Brain pericyte (primary cell): Measurements from ENCODE around the gene DMBX1.

Experiments used
- DNase-seq: peaks from one replicate; pipeline ENCODE4 v3.0.0-alpha.2; 2012; ENCODE audit warnings: low read depth, low spot score

The DMBX1 gene

GRCh38 chr1:46483589-46483988 lies 6.0 kb upstream of the DMBX1 start:
- no peak for DNase-seq

GRCh38 chr1:46484783-46485490 lies 4.7 kb upstream of the DMBX1 start:
- no peak for DNase-seq

DNA sequence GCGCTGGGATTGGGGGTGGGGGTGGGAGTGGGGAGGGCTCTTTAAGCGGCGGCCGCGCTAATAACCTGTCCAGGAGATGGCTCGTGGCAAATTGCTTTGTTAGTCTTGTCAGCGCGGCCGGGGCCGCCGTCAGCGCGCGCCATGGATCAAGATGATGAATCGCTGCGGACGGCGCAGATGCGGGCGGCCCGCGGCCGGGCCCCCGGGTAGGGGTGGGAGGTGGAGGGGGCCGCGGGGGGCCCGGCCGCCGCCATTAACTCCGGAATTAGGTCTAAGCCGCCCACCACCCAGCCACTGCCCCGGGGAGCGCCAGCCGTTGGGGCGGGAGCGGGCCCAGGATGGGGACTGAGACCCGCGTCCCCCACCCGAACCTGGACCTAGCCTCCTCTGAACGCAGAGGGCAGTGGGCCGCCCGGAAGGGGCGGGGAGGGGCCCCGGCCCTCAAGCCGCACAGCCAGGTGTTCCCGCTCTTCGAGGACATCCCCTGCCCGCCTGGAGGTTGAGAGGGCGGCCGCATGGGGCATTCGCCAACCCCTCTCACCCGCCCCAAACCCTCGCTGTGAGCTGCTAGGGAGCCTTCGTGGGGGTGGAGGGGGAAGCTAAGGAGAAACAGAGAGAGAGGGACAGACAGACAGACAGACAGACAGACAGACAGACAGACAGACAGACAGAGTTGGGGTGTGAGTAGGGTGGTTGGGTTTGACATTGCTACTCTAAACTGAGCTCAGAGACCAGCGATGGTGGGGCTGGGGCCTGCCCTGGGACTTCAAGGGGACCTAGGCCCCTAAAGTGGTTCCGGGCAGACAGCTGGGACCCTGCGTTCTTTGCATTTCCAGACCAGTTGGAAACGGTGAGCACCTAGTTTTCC lies 3.8 kb upstream of the DMBX1 start:
- DNase-seq: no peak

DNA sequence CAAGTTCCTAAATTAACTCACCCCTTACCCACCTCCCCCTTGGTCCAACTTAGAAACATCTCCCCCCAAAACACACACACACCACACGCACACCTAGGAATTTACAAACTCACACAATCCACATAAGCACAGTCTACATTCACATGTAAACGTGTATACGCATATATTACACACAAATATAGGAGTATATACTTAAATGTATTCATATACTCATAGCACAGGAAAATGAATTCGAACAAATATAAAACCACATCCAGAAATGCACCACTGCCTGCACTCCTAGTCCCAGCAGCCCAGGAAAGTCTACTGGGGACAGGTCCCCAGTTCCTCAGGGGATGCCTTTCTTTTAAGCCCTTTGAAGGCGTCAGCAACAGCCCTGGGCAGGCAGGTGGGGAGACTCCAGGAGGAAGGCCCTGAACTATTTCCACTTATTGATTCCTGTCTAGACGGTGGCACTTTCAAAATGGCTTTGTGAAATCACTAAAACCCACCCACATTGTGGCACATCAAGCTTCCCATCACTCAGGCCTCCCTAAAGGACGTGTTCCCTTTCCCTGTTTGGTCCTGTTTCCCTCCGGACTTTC lies 3.1 kb upstream of the DMBX1 start:
- DNase-seq: no peak

- DNase-seq: no peak
Measured at GRCh38 chr1:46487818-46488218, 1.8 kb upstream of the DMBX1 start.

DNA sequence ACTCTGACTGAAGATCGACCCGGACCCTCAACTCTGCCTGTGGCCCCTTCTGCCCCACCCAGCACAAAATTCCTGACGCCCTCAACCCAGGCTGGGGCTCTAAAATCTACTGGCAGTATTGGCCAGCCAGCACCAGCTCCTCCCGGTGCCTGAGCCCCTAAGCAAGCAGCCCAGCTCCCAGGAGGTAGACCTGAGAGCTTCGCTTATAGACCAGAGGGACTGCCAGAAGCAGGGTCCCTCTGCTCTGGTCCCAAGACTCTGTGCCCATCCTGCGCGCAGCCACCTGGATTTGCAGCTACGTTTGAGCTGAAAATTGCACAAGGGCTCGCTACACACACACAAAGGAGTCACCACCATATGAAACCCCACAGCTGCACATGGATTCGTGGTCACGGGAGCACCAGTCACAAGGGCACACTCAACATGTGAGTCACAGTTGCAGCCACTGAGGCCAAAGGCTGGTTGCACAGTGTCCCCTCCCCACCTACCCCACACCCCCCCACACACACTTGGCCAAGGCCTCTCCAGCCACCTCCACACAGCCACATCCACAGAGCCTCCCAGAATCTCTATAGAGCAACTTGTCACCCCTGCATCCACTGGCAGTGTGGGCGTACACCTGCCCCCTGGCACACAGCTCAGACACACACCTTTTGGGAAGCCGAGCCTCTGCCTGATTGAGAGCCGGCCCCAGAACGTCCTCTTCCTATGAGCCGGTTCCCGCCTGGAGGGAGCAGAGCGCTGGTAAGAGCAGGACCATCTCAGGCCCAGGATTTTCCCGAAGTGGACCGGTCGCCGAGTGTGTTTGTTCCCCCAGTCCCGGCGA lies 1.1 kb upstream of the DMBX1 start:
- DNase-seq: no peak

DNA sequence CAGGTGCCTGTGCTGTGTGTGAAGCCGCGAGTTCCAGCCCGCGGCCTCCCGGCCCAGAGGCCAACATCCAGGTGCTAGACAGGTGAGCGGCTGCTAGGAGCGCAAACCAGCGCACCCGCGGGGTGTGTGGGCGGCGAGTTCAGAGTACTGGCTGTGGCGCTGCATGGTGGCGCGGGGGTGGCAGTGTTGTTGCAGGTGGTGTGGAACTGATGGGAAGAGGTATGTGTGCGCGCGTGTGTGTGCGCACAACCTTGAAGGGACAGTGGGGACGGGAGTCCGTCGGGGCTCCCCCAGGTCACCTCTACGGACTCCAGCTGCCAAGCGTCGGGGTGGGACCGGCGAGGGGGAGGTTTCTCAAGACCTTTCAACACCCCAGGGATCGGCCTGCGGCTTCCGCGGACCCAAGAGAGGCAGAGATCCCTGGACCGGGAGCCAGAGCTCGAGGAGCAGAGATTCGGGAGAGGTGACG lies 433 bp upstream of the DMBX1 start:
- no peak for DNase-seq

DNA sequence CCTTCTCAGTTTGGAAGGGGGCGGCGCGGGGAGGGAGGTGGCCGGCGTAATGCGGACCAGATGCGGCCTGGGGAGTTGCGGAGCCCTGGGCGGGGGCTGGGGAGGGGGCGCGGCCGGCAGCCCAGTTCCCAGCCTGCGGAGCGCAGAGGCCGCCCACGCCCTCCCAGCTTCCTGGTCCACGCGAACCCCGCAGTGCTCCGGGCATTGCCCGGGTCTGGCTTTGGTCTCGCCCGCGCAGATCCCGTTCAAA lies 695 bp downstream of the DMBX1 start:
- no peak for DNase-seq

GRCh38 chr1:46490656-46491442 lies 1.2 kb downstream of the DMBX1 start:
- no peak for DNase-seq

DNA sequence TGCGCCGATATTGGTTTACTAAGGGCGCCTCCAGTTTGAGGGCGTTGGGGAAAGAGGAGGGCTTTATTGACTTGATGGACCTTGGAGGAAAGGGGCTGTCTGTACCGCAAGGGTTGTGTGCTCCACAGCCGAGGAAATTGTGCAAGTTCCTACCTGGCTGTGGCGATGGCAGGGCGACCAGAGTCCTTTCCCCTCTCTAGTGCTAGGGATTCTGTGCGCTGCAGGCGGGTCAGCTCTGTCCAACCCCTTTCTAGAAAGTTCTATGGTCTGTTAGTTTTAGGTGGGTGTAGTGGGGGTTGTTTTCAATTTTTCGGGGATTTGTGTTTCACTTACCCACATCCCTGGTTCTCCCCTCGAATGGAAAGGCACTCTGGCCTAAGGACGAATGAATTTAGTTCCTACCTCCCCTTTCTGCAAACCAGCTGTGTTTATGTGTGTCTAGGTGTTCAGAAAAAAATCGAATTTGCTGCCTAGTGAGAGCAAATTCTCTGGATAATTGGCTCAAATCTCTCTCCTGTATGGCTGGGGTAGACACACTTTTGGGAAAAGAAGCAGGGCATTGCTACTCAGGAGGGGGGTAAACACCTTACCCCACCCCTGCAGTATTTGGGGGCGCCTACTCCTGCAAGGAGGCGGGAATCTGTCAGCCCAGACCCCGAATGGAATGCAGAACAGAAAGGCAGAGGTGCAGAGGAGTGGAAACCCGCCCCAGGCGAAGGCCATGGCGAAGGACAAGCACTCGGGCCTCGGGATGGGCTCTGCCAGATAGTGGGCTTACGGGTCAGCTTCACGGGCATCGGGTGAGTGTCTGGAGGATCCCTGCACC lies 2.0 kb downstream of the DMBX1 start:
- no peak for DNase-seq

DNA sequence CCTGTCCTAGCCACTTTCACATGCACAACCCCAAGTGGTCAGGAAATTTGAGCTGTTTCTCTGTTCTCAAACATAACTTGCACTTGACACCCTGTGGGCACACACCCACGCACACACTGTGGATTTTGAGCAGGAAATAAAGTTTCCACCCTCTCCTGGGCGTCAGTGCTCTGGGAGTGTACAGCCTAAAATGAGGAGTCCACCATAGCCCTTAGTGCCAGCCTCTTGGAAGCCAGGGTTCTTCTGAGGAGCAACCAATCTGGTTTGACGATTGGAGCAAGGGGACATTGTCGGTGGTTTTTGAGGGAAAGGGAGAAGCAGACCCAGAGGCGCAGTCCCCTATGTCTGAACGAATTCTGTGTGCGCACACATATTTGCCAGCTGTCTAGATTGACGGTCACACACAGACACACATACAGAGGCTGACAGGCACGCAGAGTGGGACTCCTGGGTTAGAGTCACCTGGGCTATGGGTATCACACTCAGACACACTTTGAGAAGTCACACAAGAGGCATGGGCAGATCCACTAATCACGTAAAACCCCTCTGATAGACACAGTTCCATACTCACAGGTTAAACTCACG lies 2.7 kb downstream of the DMBX1 start:
- DNase-seq: no peak

DNA sequence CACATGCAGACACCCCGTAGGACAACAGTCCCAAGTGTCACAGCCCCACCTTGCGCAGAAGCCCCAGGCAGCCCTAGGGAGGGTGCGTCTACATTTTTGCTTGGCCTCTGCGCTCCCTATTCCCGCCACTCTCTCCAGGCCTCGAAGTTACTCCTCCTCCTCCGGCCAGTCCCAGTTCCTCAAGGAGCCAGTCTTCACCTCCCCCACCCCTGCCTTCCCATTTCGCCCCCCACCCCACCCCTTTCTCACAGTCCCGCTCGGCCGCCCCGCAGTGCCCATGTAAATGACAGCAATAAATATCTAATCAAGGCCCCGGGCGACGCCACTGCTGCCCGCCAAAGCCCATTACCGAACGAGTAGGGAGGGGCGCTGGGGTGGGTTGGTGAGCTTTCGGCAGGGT lies 3.2 kb downstream of the DMBX1 start:
- DNase-seq: no peak

DNA sequence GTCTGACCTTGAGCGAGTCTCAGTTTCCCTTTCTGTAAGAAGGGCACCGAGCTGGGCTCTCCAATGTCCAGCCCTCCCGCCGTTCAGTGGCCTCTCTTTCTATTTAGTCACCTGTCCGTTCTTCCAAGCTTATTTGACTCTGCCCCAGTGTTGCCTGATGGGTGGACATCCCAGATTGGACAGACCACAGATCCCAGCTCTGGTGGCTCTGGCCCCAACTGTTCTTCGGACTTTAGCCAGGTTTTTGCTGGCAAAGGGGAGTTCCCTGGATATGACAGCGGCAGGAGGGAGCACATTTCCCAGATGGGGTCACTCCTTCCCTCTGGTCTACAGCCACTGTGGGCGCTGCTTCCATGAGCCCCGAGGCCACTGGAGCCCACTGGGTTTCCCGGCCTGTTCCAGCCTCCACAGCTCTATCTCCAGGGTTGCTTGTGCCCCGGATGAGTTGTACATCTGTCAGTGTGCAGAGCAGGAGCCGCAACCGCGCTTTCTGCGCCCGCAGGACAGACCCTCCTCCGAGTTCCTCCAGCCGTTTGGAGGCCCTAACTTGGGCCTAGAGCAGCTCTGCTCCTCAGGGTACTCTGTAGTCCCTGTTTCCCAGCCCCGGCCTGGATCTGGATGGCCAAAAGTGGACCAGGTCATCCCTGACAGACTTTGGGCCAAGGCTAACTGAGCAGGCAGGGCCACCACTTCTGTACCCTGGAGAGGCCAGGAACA lies 3.8 kb downstream of the DMBX1 start:
- no peak for DNase-seq

- DNase-seq: no peak
Measured at GRCh38 chr1:46494910-46495309, 5.3 kb downstream of the DMBX1 start.

DNA sequence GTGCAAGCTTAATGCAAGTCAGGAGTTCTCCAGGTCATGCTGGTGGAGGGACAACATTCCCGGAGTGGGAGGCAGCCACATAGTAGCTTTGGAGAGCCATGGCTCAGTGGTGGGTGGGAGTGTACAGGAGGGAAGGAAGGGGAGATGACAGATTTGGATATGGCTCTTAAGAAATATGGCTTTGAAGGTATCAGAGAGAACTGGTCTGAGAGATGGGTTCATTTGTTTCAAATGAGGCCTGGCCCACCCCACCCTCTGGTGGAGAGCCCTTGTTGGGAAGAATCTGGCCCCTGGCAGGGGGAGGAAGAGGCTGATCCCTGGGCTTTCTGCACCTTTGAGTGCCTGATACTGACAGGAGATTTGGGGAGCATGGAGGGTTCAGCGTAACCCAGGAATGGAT lies 6.1 kb downstream of the DMBX1 start:
- no peak for DNase-seq

- no peak for DNase-seq
Measured at GRCh38 chr1:46496505-46496904, 6.9 kb downstream of the DMBX1 start.

DNA sequence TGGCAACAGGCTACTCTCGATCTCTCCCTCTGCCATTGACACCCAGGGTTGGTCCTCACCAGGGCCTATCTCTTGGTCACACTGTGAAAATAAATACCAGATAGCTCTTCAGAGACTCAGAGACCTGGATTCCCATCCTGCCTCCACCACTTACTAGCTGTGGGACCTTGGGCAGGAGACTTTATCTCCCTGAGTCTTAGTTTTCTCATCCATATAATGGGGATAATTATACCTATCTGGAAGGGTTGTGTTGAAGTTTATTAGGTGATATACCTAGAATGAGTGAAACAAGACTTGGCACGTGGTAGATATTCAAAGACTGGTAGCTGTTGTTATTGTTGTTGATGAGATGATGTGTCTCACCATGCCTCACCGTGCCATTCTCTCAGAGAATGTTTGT lies 7.4 kb downstream of the DMBX1 start:
- no peak for DNase-seq

- no peak for DNase-seq
Measured at GRCh38 chr1:46497665-46498064, 8.0 kb downstream of the DMBX1 start.

- no peak for DNase-seq
Measured at GRCh38 chr1:46501528-46501927, 11.9 kb downstream of the DMBX1 start.
